Astrocyte of the spinal cord (primary cell): ENCODE data around the gene TUT7.
A peak's percentile ranks its signal among the peaks of the same experiment; 100 is the strongest.
"Not testable (repeated sequence)": the region's sequence is repeated elsewhere in the genome, so short reads cannot be mapped to it uniquely, and the experiment has no call there.

Source experiments
- DNase-seq: peaks from one replicate; pipeline ENCODE4 v3.0.0; 2011; ENCODE audit warnings: low read depth, low spot score
- H3K4me3 ChIP-seq: 2 replicates; pipeline ENCODE4 v1.5.1; 2011; ENCODE audit warnings: low read depth, mild to moderate bottlenecking, low read length, moderate library complexity
- CTCF ChIP-seq: IDR thresholded peaks from 2 replicates; pipeline ENCODE4 v1.5.1; 2012; ENCODE audit warnings: low read depth, mild to moderate bottlenecking, low read length, inconsistent platforms
- in situ Hi-C: cut with HindIII; loops from 2 replicates; pipeline ENCODE4 v1.10.0; 2017; ENCODE audit warnings: low sequenced_read_pairs

TUT7 gene

GRCh38 chr9:86298873-86299272 is 55.3 kb downstream of the TUT7 start:
- no peak overlapping the region for H3K4me3 ChIP-seq
- no peak for TF ChIP-seq CTCF
- in situ Hi-C loops: no loop called here
- DNase-seq: no peak

- H3K4me3 ChIP-seq, in situ Hi-C loops, DNase-seq: not testable (repeated sequence)
Observed at GRCh38 chr9:86290341-86290740, 63.9 kb downstream of the TUT7 start.

GRCh38 chr9:86288499-86289198 is 65.6 kb downstream of the TUT7 start:
- in situ Hi-C loops: no loop called here
- no peak for DNase-seq
- H3K4me3 ChIP-seq: no peak overlapping the region
- TF ChIP-seq CTCF: no peak

- peak; percentile 59 for TF ChIP-seq CTCF
- no peak overlapping the region for H3K4me3 ChIP-seq
- in situ Hi-C loops: no loop called here
- DNase-seq: peak; percentile 67
Observed at GRCh38 chr9:86287013-86287412, 67.2 kb downstream of the TUT7 start.

DNA sequence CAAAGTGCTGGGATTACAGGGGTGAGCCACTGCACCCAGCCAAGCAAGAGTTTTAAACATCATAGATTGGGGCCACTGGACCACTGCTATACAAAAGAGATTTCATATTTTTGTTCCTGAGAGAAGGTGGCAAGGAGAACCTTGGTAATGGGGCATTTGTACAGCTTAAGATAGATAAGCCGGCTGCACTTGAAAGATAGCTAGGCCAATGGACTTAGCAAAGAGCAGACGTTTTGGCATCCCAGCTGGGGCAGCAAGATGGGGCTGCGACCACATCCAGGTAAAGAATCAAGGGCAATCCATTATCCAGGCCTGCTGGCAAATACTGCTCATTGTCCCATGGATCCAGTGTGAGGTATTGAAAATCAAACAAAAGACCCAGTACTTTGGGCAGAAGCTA is 67.9 kb downstream of the TUT7 start:
- no peak for TF ChIP-seq CTCF
- H3K4me3 ChIP-seq: no peak overlapping the region
- in situ Hi-C loops: no loop called here
- DNase-seq: no peak

- in situ Hi-C loops: no loop called here
- no peak for DNase-seq
Observed at GRCh38 chr9:86285261-86285660, 68.9 kb downstream of the TUT7 start.

More at GRCh38 chr9:86285261-86285660, 68.9 kb downstream of the TUT7 start:
- no peak for TF ChIP-seq CTCF
- H3K4me3 ChIP-seq: no peak overlapping the region
